Esophagus squamous epithelium (tissue), 4 donors: Measurements from ENCODE around the gene THAP4.

Source experiments
- CTCF ChIP-seq, 6 experiments: fragments of 450-650 bp in 4 of 6; fragments of 200-600 bp in 2 of 6; sonication (generic) in 2 of 6; IDR thresholded peaks; one replicate each; pipeline ENCODE4 v1.5.1; 2016 to 2019; ENCODE audit warnings: antibody characterized with exemption in 6 of 6, mild to moderate bottlenecking in 4 of 6, moderate library complexity in 4 of 6
- POLR2A ChIP-seq, 4 donors: fragments of 450-650 bp; IDR thresholded peaks; one replicate each; pipeline ENCODE4 v1.6.1; 2017; ENCODE audit warnings: antibody characterized with exemption in 4 of 4, mild to moderate bottlenecking in 4 of 4, moderate library complexity in 3 of 4

GRCh38 chr2:241617431-241618154 lies 19.4 kb downstream of the THAP4 start:
- TF ChIP-seq POLR2A (IDR thresholded peaks at IDR 0.05) (no peak), CTCF (IDR thresholded peaks at IDR 0.05) (no peak)
